Stimulated activated CD4-positive, alpha-beta T cell treated with anti-CD3 and anti-CD28 coated beads, TNF-alpha, amount 100 ng/mL, for 48 hours (primary cell): Measurements from ENCODE around the gene RBM12.
"Not testable (repeated sequence)": the region's sequence is repeated elsewhere in the genome, so short reads cannot be mapped to it uniquely, and the experiment has no call there.

Source experiments
- DNase-seq, 3 donors: peaks; one replicate each; pipeline ENCODE4 v3.0.0-alpha.2; 2020; ENCODE audit warnings: low read depth in 3 of 3

RBM12 gene

GRCh38 chr20:35664466-35665206, at the start of gene RBM12, which contains the start of gene CPNE1:
Gene RBM12 (minus strand): TSS chr20:35664900. CDS start chr20:35655322, 9,578 bp downstream.
Gene CPNE1 (minus strand): TSS chr20:35664900. CDS start chr20:35632923, 31,977 bp downstream.
- DNase-seq: peak; percentile 88 to 90 (median 89)

GRCh38 chr20:35714127-35714526, 49.4 kb upstream of the RBM12 start:
- DNase-seq: no peak

- DNase-seq: not testable (repeated sequence)
These were observed 48.4 kb upstream of the RBM12 start for GRCh38 chr20:35713120-35713519.

- no peak for DNase-seq
These were observed 47.0 kb upstream of the RBM12 start for GRCh38 chr20:35711588-35712209.

- DNase-seq: no peak
These were observed 46.3 kb upstream of the RBM12 start for GRCh38 chr20:35710884-35711587.

- DNase-seq: no peak
These were observed 45.3 kb upstream of the RBM12 start for GRCh38 chr20:35710039-35710438.

GRCh38 chr20:35709259-35709658, 44.6 kb upstream of the RBM12 start:
- no peak for DNase-seq

GRCh38 chr20:35708502-35708901, 43.8 kb upstream of the RBM12 start:
- no peak for DNase-seq

GRCh38 chr20:35706591-35707529, 42.2 kb upstream of the RBM12 start:
- not testable (repeated sequence) for DNase-seq

GRCh38 chr20:35705894-35706293, 41.2 kb upstream of the RBM12 start:
- not testable (repeated sequence) for DNase-seq

- no peak for DNase-seq
These were observed 40.0 kb upstream of the RBM12 start for GRCh38 chr20:35704514-35705261.

GRCh38 chr20:35702824-35703695, 38.4 kb upstream of the RBM12 start:
- no peak for DNase-seq

- no peak for DNase-seq
These were observed 37.5 kb upstream of the RBM12 start for GRCh38 chr20:35702051-35702823.

GRCh38 chr20:35700625-35701148, 36.0 kb upstream of the RBM12 start:
- no peak for DNase-seq

- DNase-seq: no peak
These were observed 35.4 kb upstream of the RBM12 start for GRCh38 chr20:35699957-35700624.

- peak; percentile 66 to 84 (median 73) for DNase-seq
These were observed 34.6 kb upstream of the RBM12 start, which contains the start of the genes NFS1 and ROMO1 for GRCh38 chr20:35699127-35699956. Gene NFS1 (minus strand): TSS chr20:35699352. CDS start chr20:35699288, 64 bp downstream. Gene ROMO1 (plus strand): TSS chr20:35699405. CDS start chr20:35699633, 228 bp downstream.
